MV-4-11 (cell line): ENCODE measurements around the gene KRTAP9-8.
"Not testable (repeated sequence)": the region's sequence is repeated elsewhere in the genome, so short reads cannot be mapped to it uniquely, and the experiment has no call there.

Source experiments
- DNase-seq: peaks from one replicate; lab custom pipeline; 2025; lab: John Stamatoyannopoulos, UW

Gene KRTAP9-8

DNA sequence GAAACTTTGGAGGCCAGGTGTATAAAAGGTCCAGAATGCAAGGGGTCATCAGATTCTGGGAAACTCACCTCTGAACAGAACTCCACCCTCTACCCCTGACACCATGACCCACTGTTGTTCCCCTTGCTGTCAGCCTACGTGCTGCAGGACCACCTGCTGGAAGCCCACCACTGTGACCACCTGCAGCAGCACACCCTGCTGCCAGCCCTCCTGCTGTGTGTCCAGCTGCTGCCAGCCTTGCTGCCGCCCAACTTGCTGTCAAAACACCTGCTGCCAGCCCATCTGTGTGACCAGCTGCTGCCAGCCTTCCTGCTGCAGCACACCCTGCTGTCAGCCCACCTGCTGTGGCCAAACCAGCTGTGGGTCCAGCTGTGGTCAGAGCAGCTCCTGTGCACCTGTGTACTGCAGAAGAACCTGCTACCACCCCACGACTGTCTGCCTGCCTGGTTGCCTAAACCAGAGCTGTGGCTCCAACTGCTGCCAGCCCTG is at the start of gene KRTAP9-8:
Gene KRTAP9-8 (plus strand): TSS at position 51 of the 489 bp plus-strand sequence. CDS start 53 bp downstream, at position 104.
- DNase-seq, result not testable (repeated sequence)

GRCh38 chr17:41189837-41190318 is 47.9 kb upstream of the KRTAP9-8 start, which contains the start of gene KRTAP9-1:
KRTAP9-1 (plus strand) TSS chr17:41189887; CDS start chr17:41189887, 0 bp downstream.
- not testable (repeated sequence) for DNase-seq

DNA sequence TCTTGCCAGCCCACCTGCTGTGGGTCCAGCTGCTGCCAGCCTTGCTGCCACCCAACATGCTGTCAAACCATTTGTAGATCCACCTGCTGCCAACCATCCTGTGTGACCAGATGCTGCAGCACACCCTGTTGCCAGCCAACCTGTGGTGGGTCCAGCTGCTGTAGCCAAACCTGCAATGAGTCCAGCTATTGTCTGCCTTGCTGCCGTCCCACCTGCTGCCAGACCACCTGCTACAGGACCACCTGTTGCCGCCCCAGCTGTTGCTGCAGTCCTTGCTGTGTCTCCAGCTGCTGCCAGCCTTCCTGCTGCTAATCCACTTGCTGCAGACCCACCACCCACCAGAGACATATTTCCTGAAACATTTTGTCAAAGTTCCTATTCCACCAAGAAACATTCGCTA is 47.5 kb upstream of the KRTAP9-8 start:
- no peak for DNase-seq

- no peak for DNase-seq
Observed at GRCh38 chr17:41196068-41196467, 41.7 kb upstream of the KRTAP9-8 start.

DNA sequence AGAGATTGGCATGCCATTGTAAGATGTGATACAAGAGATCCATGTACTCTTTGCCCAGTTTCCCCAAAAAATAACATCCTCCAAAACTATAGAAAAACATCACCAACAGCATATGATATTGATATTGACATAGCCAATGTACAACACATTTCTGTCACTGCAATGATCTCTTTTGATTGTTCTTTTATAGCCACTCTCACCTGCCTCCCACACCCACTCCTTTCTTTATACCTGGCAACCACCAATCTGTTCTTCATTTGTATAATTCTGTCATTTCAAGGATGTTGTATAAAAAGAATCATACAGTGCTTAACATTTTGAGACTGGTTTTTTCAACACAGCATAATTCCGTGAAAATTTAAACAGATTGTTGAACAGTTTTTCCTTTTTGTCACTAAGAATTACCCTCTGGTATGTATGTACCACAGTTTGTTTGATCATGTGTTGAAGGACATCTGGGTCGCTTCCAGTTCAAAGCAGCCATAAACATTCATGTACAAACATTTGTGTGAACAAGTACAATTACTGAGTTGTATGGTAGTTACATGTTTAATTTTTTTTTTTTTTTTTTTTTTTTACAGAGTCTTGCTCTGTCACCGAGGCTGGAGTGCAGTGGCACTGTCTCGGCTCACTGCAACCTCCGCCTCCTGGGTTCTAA is 38.2 kb upstream of the KRTAP9-8 start:
- DNase-seq, result no peak

- DNase-seq, result no peak
Observed at GRCh38 chr17:41211845-41212466, 25.8 kb upstream of the KRTAP9-8 start.

DNA sequence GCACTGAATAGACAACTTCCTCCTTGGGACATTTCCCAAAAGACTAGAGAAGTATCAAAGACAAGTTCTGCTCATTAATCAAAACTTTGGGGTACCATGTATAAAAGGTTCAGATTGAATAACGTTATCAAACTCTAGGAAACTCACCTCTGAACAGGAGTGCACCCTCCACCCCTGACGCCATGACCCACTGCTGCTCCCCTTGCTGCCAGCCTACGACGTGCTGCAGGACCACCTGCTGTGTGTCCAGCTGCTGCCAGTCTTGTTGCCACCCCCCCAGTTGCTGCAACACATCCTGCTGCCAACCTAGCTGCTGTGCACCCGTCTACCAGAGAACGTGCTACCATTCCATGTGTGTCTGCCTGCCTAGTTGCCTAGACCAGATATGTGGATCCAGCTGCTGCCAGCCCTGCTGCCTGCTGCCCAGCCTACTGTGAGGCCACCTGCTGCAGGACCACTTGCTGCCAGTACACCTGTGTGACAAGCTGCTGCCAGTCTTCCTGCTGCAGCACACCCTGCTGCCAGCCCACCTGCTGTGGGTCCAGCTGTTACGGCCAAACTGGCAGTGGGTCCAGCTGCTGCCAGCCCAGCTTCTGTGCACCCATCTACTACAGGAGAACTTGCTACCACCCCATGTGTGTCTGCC is 25.2 kb upstream of the KRTAP9-8 start:
- DNase-seq, result no peak

GRCh38 chr17:41215681-41216080 is 22.1 kb upstream of the KRTAP9-8 start:
- no peak for DNase-seq

DNA sequence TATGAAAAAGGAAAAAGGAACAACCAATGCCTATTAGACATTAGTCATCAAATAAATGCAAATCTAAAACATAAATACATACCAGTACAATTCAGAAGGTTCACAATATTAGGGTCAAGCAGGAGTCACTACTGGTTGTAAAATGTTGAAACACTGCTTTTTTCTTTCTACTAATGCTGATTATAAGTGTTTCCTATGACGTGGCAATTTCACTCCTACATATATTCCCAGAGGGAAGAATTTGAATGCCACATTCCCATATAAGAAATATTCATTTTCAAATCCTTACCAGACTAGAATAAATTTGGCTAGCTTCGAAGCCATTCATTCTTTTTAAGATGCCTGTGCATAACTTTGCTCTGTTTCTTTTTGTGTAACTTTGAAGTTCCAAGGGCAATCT is 14.0 kb upstream of the KRTAP9-8 start:
- no peak for DNase-seq

GRCh38 chr17:41226051-41226450 is 11.7 kb upstream of the KRTAP9-8 start:
- DNase-seq, result no peak

DNA sequence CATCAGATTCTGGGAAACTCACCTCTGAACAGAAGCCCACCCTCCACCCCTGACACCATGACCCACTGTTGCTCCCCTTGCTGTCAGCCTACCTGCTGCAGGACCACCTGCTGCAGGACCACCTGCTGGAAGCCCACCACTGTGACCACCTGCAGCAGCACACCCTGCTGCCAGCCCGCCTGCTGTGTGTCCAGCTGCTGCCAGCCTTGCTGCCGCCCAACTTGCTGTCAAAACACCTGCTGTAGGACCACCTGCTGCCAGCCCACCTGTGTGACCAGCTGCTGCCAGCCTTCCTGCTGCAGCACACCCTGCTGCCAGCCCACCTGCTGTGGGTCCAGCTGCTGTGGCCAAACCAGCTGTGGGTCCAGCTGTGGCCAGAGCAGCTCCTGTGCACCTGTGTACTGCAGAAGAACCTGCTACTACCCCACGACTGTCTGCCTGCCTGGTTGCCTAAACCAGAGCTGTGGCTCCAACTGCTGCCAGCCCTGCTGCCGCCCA is 11.2 kb upstream of the KRTAP9-8 start, which contains the start of gene KRTAP9-2:
Gene KRTAP9-2 (plus strand): TSS at position 51 of the 498 bp plus-strand sequence. CDS start 7 bp downstream, at position 58.
- not testable (repeated sequence) for DNase-seq

GRCh38 chr17:41230094-41230493 is 7.7 kb upstream of the KRTAP9-8 start:
- no peak for DNase-seq

DNA sequence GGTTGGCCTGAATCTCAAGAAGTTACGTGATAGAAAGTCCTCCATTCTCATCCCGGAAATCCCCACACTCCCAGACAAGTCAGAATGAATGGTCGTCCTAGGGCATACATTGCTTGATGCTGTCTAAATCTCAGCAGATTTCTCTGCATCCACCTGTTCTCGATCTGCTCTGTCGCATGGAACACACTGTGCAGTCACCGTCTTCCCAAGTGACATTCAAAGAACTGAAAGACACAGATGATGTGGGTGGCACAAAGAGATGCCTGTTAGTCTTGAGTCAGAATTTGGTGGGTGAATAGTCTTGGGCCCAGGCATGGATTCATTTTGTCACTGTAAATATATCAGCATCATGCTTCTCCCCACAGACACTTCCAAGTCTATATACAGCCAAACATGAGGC is 6.1 kb upstream of the KRTAP9-8 start:
- no peak for DNase-seq

GRCh38 chr17:41232399-41233105 is 5.2 kb upstream of the KRTAP9-8 start, which contains the start of gene KRTAP9-3:
KRTAP9-3 (plus strand) TSS chr17:41232449; CDS start chr17:41232502, 53 bp downstream.
- DNase-seq, result not testable (repeated sequence)

DNA sequence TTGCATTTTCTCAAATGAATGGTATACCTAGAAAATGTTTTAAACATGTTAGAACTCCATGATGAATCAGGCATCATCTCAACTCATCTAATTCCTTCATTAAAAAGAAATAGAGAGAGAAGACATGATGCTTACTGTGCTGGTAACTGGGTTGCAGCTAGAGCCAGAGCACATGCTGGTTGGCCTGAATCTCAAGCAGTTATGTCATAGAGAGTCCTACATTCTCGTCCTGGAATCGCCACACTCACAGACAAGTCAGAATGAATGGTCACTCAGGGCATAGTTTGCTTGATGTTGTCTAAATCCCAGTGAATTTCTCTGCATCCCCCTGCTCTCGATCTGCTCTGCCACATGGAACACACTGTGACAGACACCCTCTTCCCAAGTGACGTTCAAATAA is 683 bp upstream of the KRTAP9-8 start:
- DNase-seq, result not testable (repeated sequence)

DNA sequence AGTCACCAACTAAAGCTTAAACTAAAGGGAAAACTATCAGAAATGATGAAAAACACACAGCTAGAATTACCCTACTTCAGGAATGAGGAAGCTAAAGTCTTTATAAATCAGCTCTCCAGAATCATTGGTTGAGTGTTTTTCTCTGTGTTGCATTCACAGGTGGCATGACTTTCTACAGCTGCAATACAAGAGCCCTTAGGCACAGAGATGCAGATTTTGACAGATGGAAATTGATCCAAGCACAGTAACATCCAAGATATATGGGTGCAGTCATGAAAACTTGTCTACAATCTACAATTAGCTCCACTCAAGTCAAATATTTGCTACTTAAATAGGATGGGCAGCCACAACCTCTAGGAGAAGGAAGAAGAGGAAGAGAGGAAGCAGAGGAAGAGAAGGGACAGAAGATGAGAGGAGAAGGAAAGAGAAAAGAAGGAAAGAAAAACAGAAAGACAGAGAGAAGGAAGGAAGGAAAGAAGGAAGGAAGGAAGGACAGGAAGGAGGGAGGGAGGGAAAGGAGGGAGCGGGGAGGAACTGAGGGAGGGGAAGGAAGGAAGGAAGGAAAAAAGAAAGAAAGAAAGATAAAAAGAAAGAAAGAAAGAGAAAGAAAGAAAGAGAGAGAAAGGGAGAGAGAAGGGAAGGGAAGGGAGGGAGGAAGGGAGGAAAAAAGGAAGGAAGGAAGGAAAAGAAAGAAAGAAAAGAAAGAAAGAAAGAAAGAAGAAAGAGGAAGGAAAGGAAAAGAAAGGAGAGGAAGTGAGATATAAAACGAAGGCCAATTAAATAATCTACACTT is 9.4 kb downstream of the KRTAP9-8 start:
- DNase-seq, result not testable (repeated sequence)

- DNase-seq, result not testable (repeated sequence)
Observed at GRCh38 chr17:41249637-41250240, 11.9 kb downstream of the KRTAP9-8 start, which contains the start of gene KRTAP9-4. KRTAP9-4 (plus strand) TSS chr17:41249687; CDS start chr17:41249721, 34 bp downstream.

GRCh38 chr17:41251261-41251660 is 13.5 kb downstream of the KRTAP9-8 start:
- no peak for DNase-seq

DNA sequence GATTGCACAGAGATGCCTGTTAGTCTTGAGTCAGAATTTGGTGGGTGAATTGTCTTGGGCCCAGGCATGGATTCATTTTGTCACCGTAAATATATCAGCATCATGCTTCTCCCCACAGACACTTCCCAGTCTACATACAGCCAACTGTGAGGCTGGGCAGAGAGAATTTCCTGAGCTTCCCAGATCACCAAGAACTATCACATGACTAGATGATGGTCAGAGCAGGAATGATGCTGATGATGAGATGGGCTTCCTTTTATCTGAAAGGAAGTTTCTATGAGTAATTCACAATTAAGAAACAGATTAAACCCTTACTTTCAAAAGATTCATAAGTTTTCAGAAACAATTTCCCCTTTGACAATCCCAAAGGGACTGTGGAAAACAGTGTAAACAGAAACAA is 17.1 kb downstream of the KRTAP9-8 start:
- no peak for DNase-seq
